IMR-90 (cell line): ENCODE measurements around the gene CAMK2G. TPM values are rescaled to one million over a fixed set of nuclear protein-coding genes. Genes with fewer than 3 reads are reported as not detected.

ENCODE experiments used
- ATAC-seq: fragments of 200-7000 bp; cut with Tn5 transposase; 2 replicates; pipeline ENCODE4 v1.9.1; 2020; ENCODE audit warnings: low read depth, mild to moderate bottlenecking, moderate library complexity
- BruUV-seq: library from RNA; stranded (reverse); fragments of 400-500 nt; replicated peaks from 2 replicates; lab custom pipeline; 2021; lab: Mats Ljungman, UMichigan
- CTCF ChIA-PET: fragments of 300-600 bp; formaldehyde crosslinking; extraction: SDS; loops from one replicate; lab custom pipeline; 2021; ENCODE audit warnings: antibody characterized with exemption; lab: Yijun Ruan, JAX
- POLR2A ChIA-PET: fragments of 300-600 bp; sonication (Branson Sonifier 250); formaldehyde crosslinking; loops from one replicate; lab custom pipeline; 2022; ENCODE audit warnings: antibody characterized with exemption; ENCODE audit not compliant: unreplicated experiment; lab: Charles Lee
- DNase-seq: peaks from one replicate; pipeline ENCODE4 v3.0.0; 2013
- H2AFZ ChIP-seq: replicated peaks from 2 replicates; pipeline ENCODE3; 2013; ENCODE audit warnings: low read length, mild to moderate bottlenecking; ENCODE audit not compliant: poor library complexity
- H2AK5ac ChIP-seq: 2 replicates; pipeline ENCODE4 v1.6.1; 2013; ENCODE audit warnings: low read depth, low read length, inconsistent platforms
- H2AK9ac ChIP-seq: replicated peaks from 2 replicates; pipeline ENCODE3; 2013; ENCODE audit warnings: mild to moderate bottlenecking, low read depth, low read length, moderate library complexity; ENCODE audit not compliant: poor library complexity
- H2BK120ac ChIP-seq: 2 replicates; pipeline ENCODE4 v1.6.1; 2013; ENCODE audit warnings: low read depth, low read length, inconsistent platforms
- H2BK15ac ChIP-seq: 3 replicates; pipeline ENCODE4 v1.6.1; 2013; ENCODE audit warnings: low read depth, low read length, inconsistent platforms
- H2BK20ac ChIP-seq: 2 replicates; pipeline ENCODE4 v1.6.1; 2013; ENCODE audit warnings: low read depth, mild to moderate bottlenecking, inconsistent platforms, low read length, moderate library complexity
- H2BK5ac ChIP-seq: 2 replicates; pipeline ENCODE4 v1.6.1; 2013; ENCODE audit warnings: mild to moderate bottlenecking, low read depth, low read length, inconsistent platforms; ENCODE audit not compliant: poor library complexity, severe bottlenecking
- H3K14ac ChIP-seq: replicated peaks from 2 replicates; pipeline ENCODE4 v1.6.1; 2013; ENCODE audit warnings: low read depth, low read length, inconsistent platforms
- H3K18ac ChIP-seq: 2 replicates; pipeline ENCODE4 v1.6.1; 2013; ENCODE audit warnings: low read depth, low read length, control low read depth
- H3K23ac ChIP-seq: 2 replicates; pipeline ENCODE4 v1.6.1; 2013; ENCODE audit warnings: low read depth, low read length, inconsistent platforms
- H3K27ac ChIP-seq: 2 replicates; pipeline ENCODE4 v1.5.1; 2013; ENCODE audit warnings: mild to moderate bottlenecking, control low read depth, low read length; ENCODE audit not compliant: insufficient read depth
- H3K27me3 ChIP-seq: 2 replicates; pipeline ENCODE4 v1.6.1; 2013; ENCODE audit warnings: low read length; ENCODE audit not compliant: control insufficient read depth, insufficient read depth
- H3K36me3 ChIP-seq: 2 replicates; pipeline ENCODE4 v1.6.1; 2013; ENCODE audit warnings: low read length, mixed read lengths; ENCODE audit not compliant: control insufficient read depth, insufficient read depth
- H3K4ac ChIP-seq: 2 replicates; pipeline ENCODE4 v1.6.1; 2013; ENCODE audit warnings: low read depth, low read length, inconsistent platforms
- H3K4me1 ChIP-seq: 2 replicates; pipeline ENCODE4 v1.6.1; 2013; ENCODE audit warnings: low read length, mixed read lengths; ENCODE audit not compliant: control insufficient read depth, insufficient read depth
- H3K4me2 ChIP-seq: 2 replicates; pipeline ENCODE4 v1.6.1; 2013; ENCODE audit warnings: low read depth, mild to moderate bottlenecking, control low read depth, low read length, moderate library complexity
- H3K4me3 ChIP-seq: 2 replicates; pipeline ENCODE4 v1.5.1; 2013; ENCODE audit warnings: low read depth, mild to moderate bottlenecking, control low read depth, low read length, moderate library complexity; ENCODE audit not compliant: insufficient read depth
- H3K56ac ChIP-seq: 2 replicates; pipeline ENCODE4 v1.6.1; 2013; ENCODE audit warnings: low read length, inconsistent platforms; ENCODE audit not compliant: insufficient read depth; ENCODE audit errors: extremely low read depth
- H3K79me1 ChIP-seq, 2 experiments: 2 replicates each; pipeline ENCODE4 v1.6.1; 2013; ENCODE audit warnings: low read length in 2 of 2, inconsistent platforms in 1 of 2, low read depth in 1 of 2
- H3K9ac ChIP-seq: 2 replicates; pipeline ENCODE4 v1.6.1; 2013; ENCODE audit warnings: low read depth, low read length, control low read depth
- H3K9me1 ChIP-seq: 2 replicates; pipeline ENCODE4 v1.6.1; 2013; ENCODE audit warnings: low read length, inconsistent platforms; ENCODE audit not compliant: insufficient read depth
- H3K9me3 ChIP-seq: 2 replicates; pipeline ENCODE4 v1.6.1; 2013; ENCODE audit warnings: low read length; ENCODE audit not compliant: control insufficient read depth, insufficient read depth
- H4K20me1 ChIP-seq: 2 replicates; pipeline ENCODE4 v1.6.1; 2013; ENCODE audit warnings: low read length, inconsistent platforms; ENCODE audit not compliant: insufficient read depth
- H4K5ac ChIP-seq: 2 replicates; pipeline ENCODE4 v1.6.1; 2013; ENCODE audit warnings: mild to moderate bottlenecking, low read depth, low read length, control low read depth
- H4K8ac ChIP-seq, 2 experiments: 2 replicates each; pipeline ENCODE4 v1.6.1; 2013; ENCODE audit warnings: low read depth in 2 of 2, low read length in 2 of 2, control low read depth in 1 of 2, inconsistent platforms in 1 of 2
- H4K91ac ChIP-seq: 2 replicates; pipeline ENCODE4 v1.6.1; 2013; ENCODE audit warnings: low read depth, low read length, inconsistent platforms; ENCODE audit not compliant: insufficient read depth
- BHLHE40 ChIP-seq: fragments of 150-350 bp; IDR thresholded peaks from 2 replicates; pipeline ENCODE4 v1.6.1; 2016; ENCODE audit warnings: mild to moderate bottlenecking, low read depth, low read length
- CEBPB ChIP-seq: IDR thresholded peaks from 2 replicates; pipeline ENCODE4 v1.6.1; 2012; ENCODE audit warnings: low read depth, low read length, improper control_type of control experiment
- CHD1 ChIP-seq: IDR thresholded peaks from 2 replicates; pipeline ENCODE4 v1.6.1; 2012; ENCODE audit warnings: low read depth, low read length, improper control_type of control experiment
- MAFK ChIP-seq: IDR thresholded peaks from 2 replicates; pipeline ENCODE4 v1.6.1; 2012; ENCODE audit warnings: low read depth, low read length, improper control_type of control experiment
- MAZ ChIP-seq: IDR thresholded peaks from 2 replicates; pipeline ENCODE4 v1.6.1; 2012; ENCODE audit warnings: low read depth, mild to moderate bottlenecking, low read length, improper control_type of control experiment, moderate library complexity, borderline replicate concordance
- NFE2L2 ChIP-seq: fragments of 150-350 bp; IDR thresholded peaks from 2 replicates; pipeline ENCODE4 v1.6.1; 2016; ENCODE audit warnings: low read depth, mild to moderate bottlenecking, low read length
- POLR2A ChIP-seq: IDR thresholded peaks from 2 replicates; pipeline ENCODE4 v1.6.1; 2012; ENCODE audit warnings: mild to moderate bottlenecking, low read depth, low read length
- RCOR1 ChIP-seq: IDR thresholded peaks from 2 replicates; pipeline ENCODE4 v1.6.1; 2012; ENCODE audit warnings: mild to moderate bottlenecking, low read length, improper control_type of control experiment; ENCODE audit not compliant: insufficient replicate concordance
- RFX5 ChIP-seq: IDR thresholded peaks from 2 replicates; pipeline ENCODE4 v1.8.0; 2012; ENCODE audit warnings: low read depth, mild to moderate bottlenecking, low read length, moderate library complexity
- SMC3 ChIP-seq: fragments of 150-350 bp; IDR thresholded peaks from 2 replicates; pipeline ENCODE4 v1.6.1; 2016; ENCODE audit warnings: low read depth, mild to moderate bottlenecking, antibody characterized with exemption, low read length, moderate library complexity
- WGBS, 2 experiments: methylation state at CpG; one replicate each; pipeline versions ENCODE4 v1.1.5 to v1.1.7; 2013; ENCODE audit warnings: missing lambda C conversion rate in 2 of 2; ENCODE audit not compliant: insufficient read length in 1 of 2; ENCODE audit errors: extremely low coverage in 2 of 2; 5-methylcytosine and 5-hydroxymethylcytosine counted together
- dilution Hi-C: fragments of 300-500 bp; cut with HindIII; formaldehyde crosslinking; loops from one replicate; pipeline ENCODE4 v1.14.3; 2018; ENCODE audit warnings: low sequenced_read_pairs; ENCODE audit not compliant: unreplicated experiment
- in situ Hi-C: fragments of 300-500 bp; cut with MboI; formaldehyde crosslinking; loops from 3 replicates; pipeline ENCODE4 v1.14.3; 2019; ENCODE audit warnings: low sequenced_read_pairs, inconsistent platforms, mixed read lengths
- intact Hi-C: fragments of 100-400 bp; cut with micrococcal nuclease; formaldehyde crosslinking; loops from 2 replicates; pipeline ENCODE4 v1.10.0; 2022
- polyA plus RNA-seq, 3 experiments: library from polyadenylated mRNA; depleted of rRNA; stranded (reverse); fragments of >200 nt; gene quantifications; 2 replicates each; pipeline ENCODE4 v1.2.3, GENCODE V29; 2012; ENCODE audit warnings: low replicate concordance in 1 of 3
- total RNA-seq: library from RNA; depleted of rRNA; stranded (reverse); fragments of >200 nt; gene quantifications from 2 replicates; pipeline ENCODE4 v1.2.3, GENCODE V29; 2012
- TF ChIP-seq, protein P1 (sequence below): conservative IDR thresholded peaks from 2 replicates; pipeline ENCODE4 v1.5.1; 2012; ENCODE audit warnings: mild to moderate bottlenecking, low read depth, low read length, improper control_type of control experiment
- TF ChIP-seq, protein P2 (sequence below): fragments of 150-350 bp; IDR thresholded peaks from 2 replicates; pipeline ENCODE4 v1.6.1; 2016; ENCODE audit warnings: low read depth, mild to moderate bottlenecking, low read length, moderate library complexity, borderline replicate concordance
- TF ChIP-seq, protein P3 (sequence below): fragments of 150-350 bp; IDR thresholded peaks from 2 replicates; pipeline ENCODE4 v1.6.1; 2017; ENCODE audit warnings: mild to moderate bottlenecking, antibody characterized with exemption, low read length, low read depth

Gene CAMK2G
- total and polyA plus RNA-seq, 2 of the 4 experiments (the other 2 are of a cell fraction): 20.4 to 25.4 TPM

DNA sequence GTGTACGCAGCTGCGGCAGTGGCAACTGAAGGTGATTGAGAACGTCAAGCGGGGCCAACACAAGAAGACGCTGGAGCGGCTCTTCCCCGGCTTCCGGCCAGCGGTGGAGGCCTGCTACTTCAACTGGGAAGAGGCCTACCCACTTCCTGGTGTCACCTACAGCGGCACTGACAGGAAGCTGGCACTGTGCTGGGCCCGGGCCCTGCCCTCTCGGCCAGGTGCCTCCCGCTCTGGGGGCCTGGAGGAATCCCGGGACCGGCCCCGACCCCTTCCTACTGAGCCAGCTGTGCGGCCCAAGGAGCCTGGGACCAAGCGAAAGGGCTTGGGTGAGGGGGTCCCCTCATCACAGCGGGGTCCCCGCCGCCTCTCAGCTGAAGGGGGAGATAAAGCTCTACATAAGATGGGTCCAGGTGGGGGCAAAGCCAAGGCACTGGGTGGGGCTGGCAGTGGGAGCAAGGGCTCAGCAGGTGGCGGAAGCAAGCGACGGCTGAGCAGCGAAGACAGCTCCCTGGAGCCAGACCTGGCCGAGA lies 82.4 kb downstream of the CAMK2G start:
- Histone ChIP-seq H3K56ac (no peak overlapping the region), H2AK5ac (no peak overlapping the region), H2BK15ac (no peak overlapping the region), H3K9ac (no peak overlapping the region), H2BK5ac (no peak overlapping the region), H3K18ac (no peak overlapping the region), H3K4ac (no peak overlapping the region), H3K27me3 (no peaks in the 10 kb centered on the region), H2BK120ac (no peak overlapping the region), H3K79me1 (peaks cover 13 to 45% of the 10 kb centered on the region in 2 experiments), H4K8ac (no peak overlapping the region), H3K14ac (no peak overlapping the region), H3K36me3 (peaks cover 73% of the 10 kb centered on the region), H3K4me2 (no peak overlapping the region), H3K9me1 (peaks cover 13% of the 10 kb centered on the region; the same call in 1 of the 2 replicates), H3K23ac (no peak overlapping the region), H4K5ac (no peak overlapping the region), H3K27ac (no peak overlapping the region), H3K9me3 (no peaks in the 10 kb centered on the region), H3K4me1 (no peaks in the 10 kb centered on the region), H4K91ac (no peak overlapping the region), H2AK9ac (no peak overlapping the region), H4K20me1 (peaks cover 26% of the 10 kb centered on the region), H3K4me3 (no peak overlapping the region), H2BK20ac (no peak overlapping the region), H2AFZ (no peak overlapping the region)
- ATAC-seq (no peak), DNase-seq (no peak)
- no TSS peak for BruUV-seq
- TF ChIP-seq POLR2A: no peak
- no peak for TF ChIP-seq CEBPB
- TF ChIP-seq, protein P1, sequence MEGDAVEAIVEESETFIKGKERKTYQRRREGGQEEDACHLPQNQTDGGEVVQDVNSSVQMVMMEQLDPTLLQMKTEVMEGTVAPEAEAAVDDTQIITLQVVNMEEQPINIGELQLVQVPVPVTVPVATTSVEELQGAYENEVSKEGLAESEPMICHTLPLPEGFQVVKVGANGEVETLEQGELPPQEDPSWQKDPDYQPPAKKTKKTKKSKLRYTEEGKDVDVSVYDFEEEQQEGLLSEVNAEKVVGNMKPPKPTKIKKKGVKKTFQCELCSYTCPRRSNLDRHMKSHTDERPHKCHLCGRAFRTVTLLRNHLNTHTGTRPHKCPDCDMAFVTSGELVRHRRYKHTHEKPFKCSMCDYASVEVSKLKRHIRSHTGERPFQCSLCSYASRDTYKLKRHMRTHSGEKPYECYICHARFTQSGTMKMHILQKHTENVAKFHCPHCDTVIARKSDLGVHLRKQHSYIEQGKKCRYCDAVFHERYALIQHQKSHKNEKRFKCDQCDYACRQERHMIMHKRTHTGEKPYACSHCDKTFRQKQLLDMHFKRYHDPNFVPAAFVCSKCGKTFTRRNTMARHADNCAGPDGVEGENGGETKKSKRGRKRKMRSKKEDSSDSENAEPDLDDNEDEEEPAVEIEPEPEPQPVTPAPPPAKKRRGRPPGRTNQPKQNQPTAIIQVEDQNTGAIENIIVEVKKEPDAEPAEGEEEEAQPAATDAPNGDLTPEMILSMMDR: no peak
- TF ChIP-seq, protein P2, sequence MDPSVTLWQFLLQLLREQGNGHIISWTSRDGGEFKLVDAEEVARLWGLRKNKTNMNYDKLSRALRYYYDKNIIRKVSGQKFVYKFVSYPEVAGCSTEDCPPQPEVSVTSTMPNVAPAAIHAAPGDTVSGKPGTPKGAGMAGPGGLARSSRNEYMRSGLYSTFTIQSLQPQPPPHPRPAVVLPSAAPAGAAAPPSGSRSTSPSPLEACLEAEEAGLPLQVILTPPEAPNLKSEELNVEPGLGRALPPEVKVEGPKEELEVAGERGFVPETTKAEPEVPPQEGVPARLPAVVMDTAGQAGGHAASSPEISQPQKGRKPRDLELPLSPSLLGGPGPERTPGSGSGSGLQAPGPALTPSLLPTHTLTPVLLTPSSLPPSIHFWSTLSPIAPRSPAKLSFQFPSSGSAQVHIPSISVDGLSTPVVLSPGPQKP: no peak
- TF ChIP-seq SMC3: no peak
- TF ChIP-seq RFX5: no peak
- no peak for TF ChIP-seq RCOR1
- no peak for TF ChIP-seq CHD1
- no peak for TF ChIP-seq MAZ
- no peak for TF ChIP-seq MAFK
- TF ChIP-seq, protein P3, sequence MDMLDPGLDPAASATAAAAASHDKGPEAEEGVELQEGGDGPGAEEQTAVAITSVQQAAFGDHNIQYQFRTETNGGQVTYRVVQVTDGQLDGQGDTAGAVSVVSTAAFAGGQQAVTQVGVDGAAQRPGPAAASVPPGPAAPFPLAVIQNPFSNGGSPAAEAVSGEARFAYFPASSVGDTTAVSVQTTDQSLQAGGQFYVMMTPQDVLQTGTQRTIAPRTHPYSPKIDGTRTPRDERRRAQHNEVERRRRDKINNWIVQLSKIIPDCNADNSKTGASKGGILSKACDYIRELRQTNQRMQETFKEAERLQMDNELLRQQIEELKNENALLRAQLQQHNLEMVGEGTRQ: no peak
- no peak for TF ChIP-seq NFE2L2
- no peak for TF ChIP-seq BHLHE40
- WGBS, 2 experiments: 88% methylated on average over 7 of the region's 26 CpGs; no CpG with 5 or more reads in 1 of the 2 experiments
- intact Hi-C loops (no loop called here), in situ Hi-C loops (no loop called here), dilution Hi-C loops (no loop called here)
- POLR2A ChIA-PET: no interaction called here
- CTCF ChIA-PET: no interaction called here
